BE2C (cell line): ENCODE data around the gene CCT4.
"Not testable (repeated sequence)": the region's sequence is repeated elsewhere in the genome, so short reads cannot be mapped to it uniquely, and the experiment has no call there.

Experiments
- DNase-seq: peaks from one replicate; pipeline ENCODE4 v3.0.0-alpha.2; 2020
- H3K27me3 ChIP-seq: fragments of 250-450 bp; sonication (Bioruptor Pico); 2 replicates; pipeline ENCODE4 v1.5.1; 2020; ENCODE audit warnings: mild to moderate bottlenecking
- H3K36me3 ChIP-seq: fragments of 250-450 bp; sonication (Bioruptor Pico); 2 replicates; pipeline ENCODE4 v1.5.1; 2020; ENCODE audit warnings: mild to moderate bottlenecking
- H3K4me1 ChIP-seq: fragments of 250-450 bp; sonication (Bioruptor Pico); 2 replicates; pipeline ENCODE4 v1.5.1; 2020
- H3K4me3 ChIP-seq: 2 replicates; pipeline ENCODE4 v1.5.1; 2011; ENCODE audit warnings: low read depth, low read length
- H3K9me3 ChIP-seq: fragments of 250-450 bp; sonication (Bioruptor Pico); 2 replicates; pipeline ENCODE4 v1.5.1; 2020
- TF ChIP-seq, protein P1 (sequence below): IDR thresholded peaks from 2 replicates; pipeline ENCODE4 v1.5.1; 2012; ENCODE audit warnings: mild to moderate bottlenecking, low read depth, low read length

Gene CCT4

DNA sequence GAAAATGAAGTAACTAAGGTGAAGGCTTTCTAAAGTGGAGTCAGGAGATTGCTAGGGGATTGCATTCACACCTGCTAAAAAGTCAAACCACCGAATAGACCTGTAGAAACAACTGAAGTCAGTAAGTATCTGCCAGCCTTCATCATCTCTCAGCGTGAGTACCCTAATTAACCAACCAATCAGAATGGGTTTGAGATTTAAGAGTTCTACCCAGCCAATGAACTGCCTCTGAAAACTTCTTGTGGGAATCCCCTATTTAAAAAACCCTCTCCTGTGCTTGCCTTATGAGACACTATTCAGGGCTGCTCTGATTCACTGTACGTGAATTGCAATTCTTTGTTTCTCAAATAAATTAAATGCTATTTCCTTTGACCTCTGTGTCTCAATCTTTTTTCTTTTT lies 31.2 kb downstream of the CCT4 start:
- H3K27me3 ChIP-seq = no peaks in the 10 kb centered on the region
- TF ChIP-seq, protein P1, sequence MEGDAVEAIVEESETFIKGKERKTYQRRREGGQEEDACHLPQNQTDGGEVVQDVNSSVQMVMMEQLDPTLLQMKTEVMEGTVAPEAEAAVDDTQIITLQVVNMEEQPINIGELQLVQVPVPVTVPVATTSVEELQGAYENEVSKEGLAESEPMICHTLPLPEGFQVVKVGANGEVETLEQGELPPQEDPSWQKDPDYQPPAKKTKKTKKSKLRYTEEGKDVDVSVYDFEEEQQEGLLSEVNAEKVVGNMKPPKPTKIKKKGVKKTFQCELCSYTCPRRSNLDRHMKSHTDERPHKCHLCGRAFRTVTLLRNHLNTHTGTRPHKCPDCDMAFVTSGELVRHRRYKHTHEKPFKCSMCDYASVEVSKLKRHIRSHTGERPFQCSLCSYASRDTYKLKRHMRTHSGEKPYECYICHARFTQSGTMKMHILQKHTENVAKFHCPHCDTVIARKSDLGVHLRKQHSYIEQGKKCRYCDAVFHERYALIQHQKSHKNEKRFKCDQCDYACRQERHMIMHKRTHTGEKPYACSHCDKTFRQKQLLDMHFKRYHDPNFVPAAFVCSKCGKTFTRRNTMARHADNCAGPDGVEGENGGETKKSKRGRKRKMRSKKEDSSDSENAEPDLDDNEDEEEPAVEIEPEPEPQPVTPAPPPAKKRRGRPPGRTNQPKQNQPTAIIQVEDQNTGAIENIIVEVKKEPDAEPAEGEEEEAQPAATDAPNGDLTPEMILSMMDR = no peak
- no peaks in the 10 kb centered on the region for H3K36me3 ChIP-seq
- H3K4me1 ChIP-seq = no peaks in the 10 kb centered on the region
- no peaks in the 10 kb centered on the region for H3K9me3 ChIP-seq
- DNase-seq = no peak
- H3K4me3 ChIP-seq = no peak overlapping the region

DNA sequence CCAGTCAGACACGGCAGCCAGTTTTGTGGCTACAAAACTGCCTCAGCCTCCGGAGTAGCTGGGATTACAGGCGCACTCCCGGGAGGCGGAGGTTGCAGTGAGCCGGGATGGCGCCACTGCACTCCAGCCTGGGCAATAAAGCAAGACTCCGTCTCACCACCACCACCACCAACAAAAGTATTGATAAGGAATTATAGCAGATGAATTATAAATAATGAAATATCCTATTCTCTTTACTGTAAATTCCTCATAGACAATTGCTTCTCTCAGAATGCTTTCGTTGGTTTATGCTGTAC lies 33.2 kb downstream of the CCT4 start:
- TF ChIP-seq, protein P1 = no peak

DNA sequence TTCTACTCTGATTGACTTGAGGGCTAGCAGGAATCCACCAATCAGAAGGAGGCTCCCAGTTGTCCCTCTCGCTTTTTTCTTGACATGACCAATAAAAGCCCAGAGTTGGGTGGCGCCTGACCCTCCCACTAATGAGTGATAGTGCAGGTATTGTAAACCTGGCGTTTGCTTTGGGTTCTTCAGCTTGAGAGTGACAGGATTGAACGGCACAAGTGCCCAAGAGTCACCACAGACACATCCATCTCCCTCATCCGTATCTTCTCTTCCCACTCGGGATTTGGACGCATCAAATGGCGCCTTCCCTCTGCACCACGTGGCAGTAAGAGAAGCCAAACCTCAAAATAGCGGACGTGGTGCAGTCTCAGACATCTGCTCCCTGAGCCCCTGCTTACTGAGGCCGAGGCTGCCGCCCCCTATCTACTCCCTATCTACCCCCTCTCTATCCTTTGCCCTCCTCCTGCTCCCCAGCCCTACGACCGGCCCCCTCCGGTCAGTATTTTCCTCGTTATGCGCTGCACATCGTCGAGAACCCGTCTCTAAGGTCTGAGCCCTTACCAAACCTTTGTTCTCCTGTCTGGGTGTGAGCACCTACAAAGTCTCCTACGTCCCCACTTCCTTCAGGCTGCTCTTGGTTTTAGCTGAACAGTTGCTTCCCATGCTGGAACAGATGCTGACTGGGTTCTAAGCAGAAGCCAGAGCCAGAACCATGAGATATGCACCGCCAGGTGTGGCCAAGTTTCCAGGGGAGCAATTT lies 33.7 kb downstream of the CCT4 start:
- Histone ChIP-seq H3K36me3 (no peaks in the 10 kb centered on the region), H3K9me3 (no peaks in the 10 kb centered on the region), H3K4me3 (peak overlapping the region; percentile 85), H3K27me3 (no peaks in the 10 kb centered on the region), H3K4me1 (no peaks in the 10 kb centered on the region)
- DNase-seq = peak; percentile 86
- TF ChIP-seq, protein P1 = no peak

More for the DNA sequence above, 33.2 kb downstream of the CCT4 start:
- H3K36me3 ChIP-seq = no peaks in the 10 kb centered on the region
- H3K4me1 ChIP-seq = no peaks in the 10 kb centered on the region
- peak overlapping the region; percentile 85 for H3K4me3 ChIP-seq
- H3K27me3 ChIP-seq = no peaks in the 10 kb centered on the region
- peak; percentile 20 for DNase-seq
- H3K9me3 ChIP-seq = no peaks in the 10 kb centered on the region

DNA sequence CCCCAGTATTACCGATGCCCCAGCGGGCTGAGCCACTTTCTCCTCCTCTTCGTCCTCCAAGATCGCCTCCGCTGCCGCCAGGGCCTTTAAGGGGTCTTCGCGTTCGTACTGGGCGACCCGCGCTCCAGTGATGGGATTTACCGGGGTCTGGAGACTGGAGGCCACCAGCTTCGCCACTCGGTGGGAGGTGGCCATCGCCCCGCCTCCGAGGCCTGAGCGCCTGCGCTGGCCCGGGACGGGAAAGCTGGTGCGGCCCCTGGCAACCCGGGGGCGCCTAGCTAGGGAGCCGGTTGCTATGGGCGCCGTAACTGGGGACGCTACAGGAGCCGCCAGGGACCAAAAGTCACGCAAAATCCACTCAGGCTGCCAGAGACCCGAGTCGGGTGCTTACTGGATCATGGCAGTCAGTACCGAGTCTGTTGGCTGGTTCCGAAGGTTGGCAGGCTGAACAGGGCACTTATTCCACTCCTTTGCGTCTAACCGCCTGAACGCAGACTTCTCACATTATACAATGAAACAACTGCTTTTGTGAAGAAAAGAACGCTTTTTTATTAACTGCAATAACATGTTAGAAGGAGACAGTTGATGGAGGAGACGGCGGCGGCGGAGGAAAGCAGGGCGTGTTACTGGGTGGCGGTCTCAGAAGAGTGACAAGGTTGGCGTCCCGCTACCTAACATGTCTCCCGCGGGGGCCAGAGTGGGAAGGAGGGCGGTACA lies 34.5 kb downstream of the CCT4 start, which contains the start of gene FAM161A:
TSS of gene FAM161A (minus strand) at position 214 of the 717 bp plus-strand sequence. CDS start at position 195, 19 bp downstream.
- DNase-seq = peak; percentile 82
- Histone ChIP-seq H3K36me3 (no peaks in the 10 kb centered on the region), H3K4me3 (peak within 1 kb of the TSS; percentile 85), H3K27me3 (no peaks in the 10 kb centered on the region), H3K4me1 (no peaks in the 10 kb centered on the region), H3K9me3 (no peaks in the 10 kb centered on the region)
- TF ChIP-seq, protein P1 = no peak

DNA sequence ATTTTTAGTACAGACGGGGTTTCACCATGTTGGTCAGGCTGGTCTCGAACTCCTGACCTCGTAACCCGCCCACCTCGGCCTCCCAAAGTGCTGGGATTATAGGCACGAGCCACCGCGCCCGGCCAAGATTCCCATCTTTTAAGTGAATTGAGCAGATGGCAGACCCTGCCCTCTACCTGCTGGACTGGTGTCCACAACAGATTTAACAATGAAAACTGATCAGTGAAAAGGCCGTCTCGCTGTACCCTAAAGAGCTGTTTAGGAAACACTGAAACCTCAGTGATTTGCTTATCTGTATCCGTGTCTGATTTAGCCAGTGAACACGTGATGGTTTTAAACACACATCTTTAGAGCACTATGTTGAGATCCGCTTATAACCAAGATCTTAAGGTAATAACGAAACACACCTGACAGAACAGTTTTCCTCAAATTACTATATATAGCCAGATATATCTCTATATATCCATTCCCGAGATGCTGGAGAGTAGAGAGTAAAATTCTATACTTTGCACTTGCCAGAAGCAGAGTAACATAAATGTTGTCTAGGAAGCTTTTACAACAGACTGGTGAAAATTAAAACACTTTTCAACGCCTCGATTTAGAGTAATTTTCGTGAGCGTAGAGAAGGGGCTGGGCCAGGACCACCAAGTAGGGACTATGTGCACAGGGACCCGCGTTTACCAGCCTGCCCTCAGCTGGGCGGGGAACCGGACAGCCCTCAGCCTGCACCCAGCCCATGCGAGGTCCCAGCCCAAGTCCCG lies 35.2 kb downstream of the CCT4 start:
- H3K9me3 ChIP-seq = no peaks in the 10 kb centered on the region

DNA sequence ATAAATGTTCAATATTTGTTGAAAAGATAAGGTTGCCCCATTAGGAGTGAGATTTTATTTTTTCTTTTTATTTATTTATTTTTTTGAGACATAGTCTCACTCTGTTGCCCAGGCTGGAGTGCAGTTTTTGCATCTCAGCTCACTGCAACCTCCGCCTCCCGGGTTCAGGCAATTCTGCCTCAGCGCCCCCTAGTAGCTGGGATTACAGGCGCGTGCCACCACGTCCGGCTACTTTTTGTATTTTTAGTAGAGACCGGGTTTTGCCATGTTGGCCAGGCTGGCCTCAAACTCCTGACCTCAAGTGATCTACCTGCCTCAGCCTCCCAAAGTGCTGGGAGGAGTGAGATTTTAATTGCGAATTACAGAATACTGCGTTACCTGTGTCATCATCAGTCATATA lies 37.2 kb downstream of the CCT4 start:
- H3K9me3 ChIP-seq, H3K27me3 ChIP-seq, DNase-seq, H3K4me3 ChIP-seq, H3K4me1 ChIP-seq, H3K36me3 ChIP-seq: not testable (repeated sequence)

More for the DNA sequence above, 35.2 kb downstream of the CCT4 start:
- no peaks in the 10 kb centered on the region for H3K36me3 ChIP-seq
- no peaks in the 10 kb centered on the region for H3K27me3 ChIP-seq
- no peak for DNase-seq
- peak overlapping the region; percentile 85 for H3K4me3 ChIP-seq
- TF ChIP-seq, protein P1 = no peak
- H3K4me1 ChIP-seq = no peaks in the 10 kb centered on the region
